GM12878 (cell line): ENCODE results near the gene PCDH15.

Source experiments
- BACH1 ChIP-seq: fragments of 450-650 bp; IDR thresholded peaks from 2 replicates; pipeline ENCODE4 v1.6.1; 2017; ENCODE audit warnings: mild to moderate bottlenecking, borderline replicate concordance
- BCL11A ChIP-seq: IDR thresholded peaks from 2 replicates; pipeline ENCODE4 v1.6.1; 2011; ENCODE audit warnings: low read depth, low read length
- CEBPB ChIP-seq, 2 experiments: fragments of 150-350 bp in 1 of 2; IDR thresholded peaks; 2 replicates each; pipeline ENCODE4 v1.6.1; 2012 to 2014; ENCODE audit warnings: low read depth in 2 of 2, low read length in 2 of 2, borderline replicate concordance in 1 of 2, inconsistent platforms in 1 of 2
- CHD1 ChIP-seq: IDR thresholded peaks from 2 replicates; pipeline ENCODE4 v1.6.1; 2012; ENCODE audit warnings: low read depth, low read length, improper control_type of control experiment
- ESRRA ChIP-seq: IDR thresholded peaks from 2 replicates; pipeline ENCODE4 v1.6.1; 2012; ENCODE audit warnings: mild to moderate bottlenecking, low read length, improper control_type of control experiment
- MTA3 ChIP-seq: IDR thresholded peaks from 2 replicates; pipeline ENCODE4 v1.6.1; 2012; ENCODE audit warnings: low read length, inconsistent platforms, borderline replicate concordance
- PBX3 ChIP-seq: IDR thresholded peaks from 2 replicates; pipeline ENCODE4 v1.6.1; 2011; ENCODE audit warnings: mild to moderate bottlenecking, low read depth, low read length, moderate library complexity; ENCODE audit not compliant: insufficient replicate concordance
- POLR2A ChIP-seq: IDR thresholded peaks from 2 replicates; pipeline ENCODE4 v1.6.1; 2011; ENCODE audit warnings: low read depth, mild to moderate bottlenecking, low read length
- RFX5 ChIP-seq: IDR thresholded peaks from 2 replicates; pipeline ENCODE4 v1.6.1; 2011; ENCODE audit warnings: low read depth, low read length, improper control_type of control experiment
- SRF ChIP-seq, 2 experiments: IDR thresholded peaks; 2 replicates each; pipeline ENCODE4 v1.6.1; 2011; ENCODE audit warnings: low read depth in 2 of 2, low read length in 2 of 2, mild to moderate bottlenecking in 1 of 2, moderate library complexity in 1 of 2
- ZZZ3 ChIP-seq: IDR thresholded peaks from 2 replicates; pipeline ENCODE4 v1.6.1; 2011; ENCODE audit warnings: low read depth; ENCODE audit not compliant: control insufficient read depth, insufficient read length
- TF ChIP-seq, protein P1 (sequence below), 3 experiments: IDR thresholded peaks in 2 of 3; conservative IDR thresholded peaks in 1 of 3; 2 replicates each; pipeline ENCODE4 v1.5.1; 2011; ENCODE audit warnings: low read depth in 3 of 3, low read length in 3 of 3, mild to moderate bottlenecking in 3 of 3, control low read depth in 2 of 3, moderate library complexity in 2 of 3, inconsistent platforms in 1 of 3, mixed read lengths in 1 of 3; ENCODE audit not compliant: control insufficient read depth in 2 of 3, insufficient read depth in 1 of 3; ENCODE audit errors: extremely low read depth in 1 of 3

DNA sequence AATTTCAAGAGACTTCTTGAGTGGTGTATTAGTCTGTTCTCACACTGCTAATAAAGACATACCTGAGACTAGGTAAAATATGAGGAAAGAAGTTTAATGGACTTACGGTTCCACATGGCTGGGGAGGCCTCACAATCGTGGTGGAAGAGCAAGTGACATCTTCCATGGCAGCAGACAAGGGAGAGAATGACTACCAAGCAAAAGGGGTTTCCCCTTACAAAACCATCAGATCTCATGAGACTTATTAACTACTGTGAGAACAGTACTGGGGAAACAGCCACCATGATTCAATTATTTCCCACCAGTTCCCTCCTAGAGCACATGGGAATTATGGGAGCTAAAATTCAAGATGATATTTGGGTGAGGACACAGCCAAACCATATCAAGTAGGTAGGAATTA lies 150.5 kb downstream of the PCDH15 start:
- TF ChIP-seq BACH1, result no peak
- TF ChIP-seq POLR2A, result no peak
- no peak for TF ChIP-seq MTA3
- no peak for TF ChIP-seq CHD1
- no peak for TF ChIP-seq RFX5
- TF ChIP-seq SRF (IDR thresholded peaks at IDR 0.05; ENCODE audit: low read depth in 2 of 2, low read length in 2 of 2), result no peak
- TF ChIP-seq, protein P1, sequence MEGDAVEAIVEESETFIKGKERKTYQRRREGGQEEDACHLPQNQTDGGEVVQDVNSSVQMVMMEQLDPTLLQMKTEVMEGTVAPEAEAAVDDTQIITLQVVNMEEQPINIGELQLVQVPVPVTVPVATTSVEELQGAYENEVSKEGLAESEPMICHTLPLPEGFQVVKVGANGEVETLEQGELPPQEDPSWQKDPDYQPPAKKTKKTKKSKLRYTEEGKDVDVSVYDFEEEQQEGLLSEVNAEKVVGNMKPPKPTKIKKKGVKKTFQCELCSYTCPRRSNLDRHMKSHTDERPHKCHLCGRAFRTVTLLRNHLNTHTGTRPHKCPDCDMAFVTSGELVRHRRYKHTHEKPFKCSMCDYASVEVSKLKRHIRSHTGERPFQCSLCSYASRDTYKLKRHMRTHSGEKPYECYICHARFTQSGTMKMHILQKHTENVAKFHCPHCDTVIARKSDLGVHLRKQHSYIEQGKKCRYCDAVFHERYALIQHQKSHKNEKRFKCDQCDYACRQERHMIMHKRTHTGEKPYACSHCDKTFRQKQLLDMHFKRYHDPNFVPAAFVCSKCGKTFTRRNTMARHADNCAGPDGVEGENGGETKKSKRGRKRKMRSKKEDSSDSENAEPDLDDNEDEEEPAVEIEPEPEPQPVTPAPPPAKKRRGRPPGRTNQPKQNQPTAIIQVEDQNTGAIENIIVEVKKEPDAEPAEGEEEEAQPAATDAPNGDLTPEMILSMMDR (IDR thresholded peaks at IDR 0.05 in 2 of 3, conservative IDR thresholded peaks at IDR 0.05 in 1 of 3; ENCODE audit: control insufficient read depth in 2 of 3, extremely low read depth in 1 of 3, insufficient read depth in 1 of 3, low read depth in 3 of 3, low read length in 3 of 3), result no peak
- TF ChIP-seq CEBPB (IDR thresholded peaks at IDR 0.05; ENCODE audit: borderline replicate concordance in 1 of 2, low read depth in 2 of 2, low read length in 2 of 2), result no peak
- TF ChIP-seq ZZZ3, result no peak
- TF ChIP-seq ESRRA, result no peak
- no peak for TF ChIP-seq BCL11A
- TF ChIP-seq PBX3, result no peak
